ENCODE data around the gene APBA1.

DNA sequence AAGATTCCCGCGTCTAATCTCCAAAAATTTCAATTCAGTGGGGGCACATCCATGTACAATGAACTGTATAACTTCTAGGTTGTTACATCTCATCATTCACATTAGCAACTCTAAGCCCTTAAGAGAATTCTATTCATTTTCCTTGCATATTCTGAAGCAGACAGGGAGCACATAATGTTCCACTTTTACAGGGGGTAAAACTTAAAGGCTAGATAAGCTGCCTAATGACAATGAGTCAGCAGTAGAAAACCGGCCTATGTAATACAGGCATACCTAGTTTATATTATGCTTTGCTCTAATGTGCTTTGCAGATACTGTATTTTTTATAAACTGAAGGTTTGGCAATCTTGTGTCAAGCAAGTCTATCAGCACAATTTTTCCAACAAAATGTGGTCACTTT, 47.2 kb upstream of the APBA1 start:
- TF ChIP-seq, protein P1, sequence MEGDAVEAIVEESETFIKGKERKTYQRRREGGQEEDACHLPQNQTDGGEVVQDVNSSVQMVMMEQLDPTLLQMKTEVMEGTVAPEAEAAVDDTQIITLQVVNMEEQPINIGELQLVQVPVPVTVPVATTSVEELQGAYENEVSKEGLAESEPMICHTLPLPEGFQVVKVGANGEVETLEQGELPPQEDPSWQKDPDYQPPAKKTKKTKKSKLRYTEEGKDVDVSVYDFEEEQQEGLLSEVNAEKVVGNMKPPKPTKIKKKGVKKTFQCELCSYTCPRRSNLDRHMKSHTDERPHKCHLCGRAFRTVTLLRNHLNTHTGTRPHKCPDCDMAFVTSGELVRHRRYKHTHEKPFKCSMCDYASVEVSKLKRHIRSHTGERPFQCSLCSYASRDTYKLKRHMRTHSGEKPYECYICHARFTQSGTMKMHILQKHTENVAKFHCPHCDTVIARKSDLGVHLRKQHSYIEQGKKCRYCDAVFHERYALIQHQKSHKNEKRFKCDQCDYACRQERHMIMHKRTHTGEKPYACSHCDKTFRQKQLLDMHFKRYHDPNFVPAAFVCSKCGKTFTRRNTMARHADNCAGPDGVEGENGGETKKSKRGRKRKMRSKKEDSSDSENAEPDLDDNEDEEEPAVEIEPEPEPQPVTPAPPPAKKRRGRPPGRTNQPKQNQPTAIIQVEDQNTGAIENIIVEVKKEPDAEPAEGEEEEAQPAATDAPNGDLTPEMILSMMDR (IDR thresholded peaks at IDR 0.05; ENCODE audit: insufficient read depth, low read depth, low read length) = no peak
- no peak for TF ChIP-seq EZH2 (IDR thresholded peaks at IDR 0.05; ENCODE audit: insufficient read depth, low read length)

Data from astrocyte (in vitro differentiated cells and primary cell).